Loucy (cell line): ENCODE data around the gene ZNF14.
A peak's percentile ranks its signal among the peaks of the same experiment; 100 is the strongest.

Source experiments
- H2AFZ ChIP-seq: fragments of 200-600 bp; sonication (generic); 2 replicates; pipeline ENCODE4 v1.6.0; 2016; ENCODE audit warnings: antibody characterized with exemption, mild to moderate bottlenecking, low read length, moderate library complexity
- H3F3A ChIP-seq: fragments of 200-600 bp; 2 replicates; pipeline ENCODE4 v1.6.0; 2016; ENCODE audit warnings: antibody characterized with exemption, low read depth, mild to moderate bottlenecking
- H3K27me3 ChIP-seq: fragments of 200-600 bp; sonication (generic); 2 replicates; pipeline ENCODE4 v1.6.1; 2014; ENCODE audit warnings: low read length, mild to moderate bottlenecking; ENCODE audit not compliant: insufficient read depth, poor library complexity, severe bottlenecking
- H3K36me3 ChIP-seq: fragments of 200-600 bp; sonication (generic); 2 replicates; pipeline ENCODE4 v1.6.1; 2016; ENCODE audit warnings: low read length; ENCODE audit not compliant: insufficient read depth
- H3K4me1 ChIP-seq: fragments of 200-600 bp; sonication (generic); 2 replicates; pipeline ENCODE4 v1.5.1; 2014; ENCODE audit warnings: low read length, mild to moderate bottlenecking; ENCODE audit not compliant: insufficient read depth, poor library complexity, severe bottlenecking
- H3K4me2 ChIP-seq: fragments of 200-600 bp; sonication (generic); 2 replicates; pipeline ENCODE4 v1.6.0; 2014; ENCODE audit warnings: antibody characterized with exemption, low read length, low read depth, mild to moderate bottlenecking; ENCODE audit not compliant: poor library complexity, severe bottlenecking
- H3K4me3 ChIP-seq: fragments of 200-600 bp; sonication (generic); 2 replicates; pipeline ENCODE4 v1.5.1; 2014; ENCODE audit warnings: low read length, mild to moderate bottlenecking, mixed read lengths; ENCODE audit not compliant: poor library complexity, severe bottlenecking
- H3K79me2 ChIP-seq: fragments of 200-600 bp; sonication (generic); 2 replicates; pipeline ENCODE4 v1.6.1; 2014; ENCODE audit warnings: low read length; ENCODE audit not compliant: insufficient read depth
- H3K9ac ChIP-seq: fragments of 200-600 bp; sonication (generic); 2 replicates; pipeline ENCODE4 v1.6.0; 2014; ENCODE audit warnings: mild to moderate bottlenecking, low read depth, low read length, moderate library complexity; ENCODE audit not compliant: poor library complexity, severe bottlenecking
- H3K9me2 ChIP-seq: fragments of 200-600 bp; sonication (generic); replicated peaks from 2 replicates; pipeline ENCODE4 v1.6.1; 2016; ENCODE audit warnings: low read depth, low read length, mixed read lengths
- H3K9me3 ChIP-seq: fragments of 200-600 bp; sonication (generic); 2 replicates; pipeline ENCODE4 v1.6.1; 2014; ENCODE audit warnings: mild to moderate bottlenecking, antibody characterized with exemption, low read length, low read depth; ENCODE audit not compliant: insufficient read depth
- H4K20me1 ChIP-seq: fragments of 200-600 bp; sonication (generic); 2 replicates; pipeline ENCODE4 v1.6.0; 2014; ENCODE audit warnings: antibody characterized with exemption, low read length, mild to moderate bottlenecking; ENCODE audit not compliant: insufficient read depth, poor library complexity, severe bottlenecking
- EZH2phosphoT487 ChIP-seq: fragments of 200-600 bp; IDR thresholded peaks from 2 replicates; pipeline ENCODE4 v1.6.1; 2018; ENCODE audit warnings: antibody characterized with exemption, mild to moderate bottlenecking, moderate library complexity, borderline replicate concordance
- TF ChIP-seq, protein P1 (sequence below): fragments of 200-600 bp; sonication (generic); conservative IDR thresholded peaks from 2 replicates; pipeline ENCODE4 v1.5.1; 2014; ENCODE audit warnings: mild to moderate bottlenecking, antibody characterized with exemption, low read length

Gene ZNF14

DNA sequence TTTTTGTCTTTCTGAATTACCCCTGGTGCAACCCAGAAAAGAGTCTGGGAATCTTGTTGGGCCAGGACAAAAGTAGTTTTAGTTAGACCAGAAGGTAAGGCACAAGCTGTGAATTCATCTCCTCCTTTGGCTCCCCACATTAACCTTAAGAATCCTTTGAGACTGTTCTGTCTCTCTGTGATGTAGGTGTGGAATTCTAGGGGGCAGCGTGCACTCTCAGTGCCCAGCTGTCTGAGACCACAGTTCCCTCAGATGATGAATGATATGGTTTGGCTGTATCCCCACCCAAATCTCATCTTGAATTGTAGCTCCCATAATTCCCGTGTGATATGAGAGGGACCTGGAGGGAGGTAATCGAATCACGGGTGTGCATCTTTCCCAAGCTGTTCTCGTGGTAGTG lies 44.8 kb upstream of the ZNF14 start:
- Histone ChIP-seq H3F3A (no peaks in the 10 kb centered on the region), H3K4me1 (peaks cover 32% of the 10 kb centered on the region), H3K4me2 (peak overlapping the region; percentile 97), H3K79me2 (peaks cover 22% of the 10 kb centered on the region), H3K9ac (peak overlapping the region; percentile 85), H3K9me3 (no peaks in the 10 kb centered on the region), H2AFZ (no peak overlapping the region), H3K36me3 (no peaks in the 10 kb centered on the region), H3K27me3 (no peaks in the 10 kb centered on the region), H3K9me2 (no peaks in the 10 kb centered on the region), H4K20me1 (no peaks in the 10 kb centered on the region), H3K4me3 (peak overlapping the region; percentile 93)
- TF ChIP-seq EZH2phosphoT487: no peak
- TF ChIP-seq, protein P1, sequence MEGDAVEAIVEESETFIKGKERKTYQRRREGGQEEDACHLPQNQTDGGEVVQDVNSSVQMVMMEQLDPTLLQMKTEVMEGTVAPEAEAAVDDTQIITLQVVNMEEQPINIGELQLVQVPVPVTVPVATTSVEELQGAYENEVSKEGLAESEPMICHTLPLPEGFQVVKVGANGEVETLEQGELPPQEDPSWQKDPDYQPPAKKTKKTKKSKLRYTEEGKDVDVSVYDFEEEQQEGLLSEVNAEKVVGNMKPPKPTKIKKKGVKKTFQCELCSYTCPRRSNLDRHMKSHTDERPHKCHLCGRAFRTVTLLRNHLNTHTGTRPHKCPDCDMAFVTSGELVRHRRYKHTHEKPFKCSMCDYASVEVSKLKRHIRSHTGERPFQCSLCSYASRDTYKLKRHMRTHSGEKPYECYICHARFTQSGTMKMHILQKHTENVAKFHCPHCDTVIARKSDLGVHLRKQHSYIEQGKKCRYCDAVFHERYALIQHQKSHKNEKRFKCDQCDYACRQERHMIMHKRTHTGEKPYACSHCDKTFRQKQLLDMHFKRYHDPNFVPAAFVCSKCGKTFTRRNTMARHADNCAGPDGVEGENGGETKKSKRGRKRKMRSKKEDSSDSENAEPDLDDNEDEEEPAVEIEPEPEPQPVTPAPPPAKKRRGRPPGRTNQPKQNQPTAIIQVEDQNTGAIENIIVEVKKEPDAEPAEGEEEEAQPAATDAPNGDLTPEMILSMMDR: peak; percentile 51

DNA sequence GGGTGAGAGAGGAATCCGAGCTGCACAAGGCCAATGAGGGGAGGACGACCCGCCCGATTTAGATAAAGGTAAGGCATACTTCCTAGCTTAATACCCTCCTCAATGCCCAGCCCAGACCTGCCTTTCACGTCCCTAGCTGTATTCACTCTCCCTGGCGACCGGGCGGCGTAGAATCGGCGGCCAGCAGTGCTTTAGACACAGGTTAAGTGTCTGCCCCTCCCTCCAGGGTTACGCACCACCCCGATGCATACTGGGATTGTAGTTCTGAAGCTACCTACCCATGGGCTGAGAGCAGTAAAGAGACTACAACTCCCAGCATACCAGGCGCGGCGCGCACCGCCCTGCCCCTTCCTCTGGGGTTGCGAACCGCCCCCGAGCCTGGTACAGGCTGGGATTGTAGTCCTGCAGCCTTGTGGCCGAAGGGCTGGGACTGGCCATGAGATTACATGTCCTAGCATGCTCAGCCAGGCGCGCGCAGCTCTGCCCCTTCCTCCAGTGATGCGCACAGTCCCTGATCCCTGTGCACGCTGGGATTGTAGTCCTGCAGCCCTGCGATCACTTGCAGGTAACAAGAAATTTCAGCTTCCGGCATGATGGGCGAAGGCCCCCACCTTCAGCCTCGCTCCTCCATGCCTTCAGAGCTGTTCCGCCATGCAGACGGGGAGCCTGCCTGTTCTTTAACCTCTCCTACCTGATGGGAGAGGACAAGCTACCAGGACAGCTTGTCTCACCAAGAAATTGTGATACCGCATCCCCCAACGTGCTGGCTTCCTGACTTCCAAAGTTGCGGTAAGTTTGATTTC lies 43.5 kb upstream of the ZNF14 start:
- H3K79me2 ChIP-seq: peaks cover 22% of the 10 kb centered on the region
- no peaks in the 10 kb centered on the region for H4K20me1 ChIP-seq

DNA sequence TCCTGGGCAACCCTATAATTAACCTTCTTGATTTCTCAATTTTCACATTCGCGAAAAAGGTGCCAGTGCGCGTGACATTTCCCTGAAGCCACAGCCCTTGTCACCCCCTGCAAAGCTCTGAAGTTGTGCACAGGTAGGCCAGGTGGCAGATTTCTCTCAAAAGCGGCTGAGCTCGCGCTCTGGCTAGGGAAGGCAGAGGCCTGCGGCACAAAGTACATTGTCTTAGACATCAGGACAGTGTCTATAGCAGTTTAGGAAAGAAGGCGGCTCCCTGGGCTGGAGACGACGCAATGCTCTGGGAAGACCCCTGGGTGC lies 42.9 kb upstream of the ZNF14 start:
- Histone ChIP-seq H3K36me3 (no peaks in the 10 kb centered on the region), H3K9ac (peak overlapping the region; percentile 85), H3F3A (no peaks in the 10 kb centered on the region), H3K9me2 (no peaks in the 10 kb centered on the region), H3K4me3 (peak overlapping the region; percentile 93), H3K27me3 (no peaks in the 10 kb centered on the region), H3K79me2 (peaks cover 22% of the 10 kb centered on the region), H4K20me1 (no peaks in the 10 kb centered on the region), H3K4me1 (peaks cover 25% of the 10 kb centered on the region), H3K9me3 (no peaks in the 10 kb centered on the region), H2AFZ (peak overlapping the region; percentile 90), H3K4me2 (peak overlapping the region; percentile 97)
- TF ChIP-seq, protein P1: no peak
- no peak for TF ChIP-seq EZH2phosphoT487

More for the DNA sequence above, 43.5 kb upstream of the ZNF14 start:
- Histone ChIP-seq H3F3A (no peaks in the 10 kb centered on the region), H3K9me3 (no peaks in the 10 kb centered on the region), H3K9ac (peak overlapping the region; percentile 85), H3K27me3 (no peaks in the 10 kb centered on the region), H3K4me2 (peak overlapping the region; percentile 97), H3K4me3 (peak overlapping the region; percentile 93), H2AFZ (peak overlapping the region; percentile 90), H3K4me1 (peaks cover 25% of the 10 kb centered on the region), H3K9me2 (no peaks in the 10 kb centered on the region), H3K36me3 (no peaks in the 10 kb centered on the region)
- TF ChIP-seq, protein P1: no peak
- TF ChIP-seq EZH2phosphoT487: no peak
